ENCODE results near the gene SLC9A9. TPM values are rescaled to one million over a fixed set of nuclear protein-coding genes. Genes with fewer than 3 reads are reported as not detected.
A peak's percentile ranks its signal among the peaks of the same experiment; 100 is the strongest.

Gene SLC9A9
- total RNA-seq, 1 experiment from 2014 or later, result 1.4 TPM

DNA sequence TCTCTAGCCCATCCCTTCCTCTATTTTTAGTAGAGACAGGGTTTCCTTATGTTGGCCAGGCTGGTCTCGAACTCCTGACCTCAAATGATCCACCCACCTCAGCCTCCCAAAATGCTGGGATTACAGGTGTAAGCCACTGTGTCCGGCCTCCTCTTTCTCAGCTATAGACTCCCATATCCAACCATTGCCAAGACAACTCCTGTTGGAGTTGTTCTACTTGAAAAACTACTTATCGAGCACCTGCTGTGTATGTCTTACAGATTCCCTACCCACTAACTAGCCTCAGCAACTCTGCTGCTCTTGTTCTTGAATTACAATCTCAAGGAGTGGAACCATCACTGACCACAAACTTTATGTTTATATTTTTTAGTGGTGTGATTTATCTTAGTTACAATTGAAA is 186.6 kb downstream of the SLC9A9 start:
- ChIA-PET POLR2A (ENCODE audit: low non-redundant PET) (no interaction called here), CTCF (no interaction called here)
- Histone ChIP-seq H3K27ac (ENCODE audit: low read depth, low read length, poor library complexity, severe bottlenecking) (no peak overlapping the region), H3K27me3 (replicated peaks; ENCODE audit: insufficient read depth, low read depth, low read length, poor library complexity) (no peaks in the 10 kb centered on the region), H3K9me3 (ENCODE audit: low read depth, low read length, poor library complexity, severe bottlenecking) (no peaks in the 10 kb centered on the region), H3K36me3 (ENCODE audit: insufficient read depth, low read length, poor library complexity, severe bottlenecking) (no peaks in the 10 kb centered on the region), H3K4me3 (ENCODE audit: low read depth, low read length, poor library complexity, severe bottlenecking) (no peak overlapping the region), H3K4me1 (ENCODE audit: insufficient read depth, low read length, poor library complexity, severe bottlenecking) (no peaks in the 10 kb centered on the region)
- intact Hi-C loops (cut with micrococcal nuclease; ENCODE audit: unreplicated experiment), result no loop called here
- no TSS peak for BruUV-seq (replicated peaks)
- no peak for DNase-seq (ENCODE audit: low spot score)
- no peak for TF ChIP-seq EZH2 (IDR thresholded peaks at IDR 0.05; ENCODE audit: borderline replicate concordance, low read depth, low read length, poor library complexity, severe bottlenecking)
- TF ChIP-seq, protein P1, sequence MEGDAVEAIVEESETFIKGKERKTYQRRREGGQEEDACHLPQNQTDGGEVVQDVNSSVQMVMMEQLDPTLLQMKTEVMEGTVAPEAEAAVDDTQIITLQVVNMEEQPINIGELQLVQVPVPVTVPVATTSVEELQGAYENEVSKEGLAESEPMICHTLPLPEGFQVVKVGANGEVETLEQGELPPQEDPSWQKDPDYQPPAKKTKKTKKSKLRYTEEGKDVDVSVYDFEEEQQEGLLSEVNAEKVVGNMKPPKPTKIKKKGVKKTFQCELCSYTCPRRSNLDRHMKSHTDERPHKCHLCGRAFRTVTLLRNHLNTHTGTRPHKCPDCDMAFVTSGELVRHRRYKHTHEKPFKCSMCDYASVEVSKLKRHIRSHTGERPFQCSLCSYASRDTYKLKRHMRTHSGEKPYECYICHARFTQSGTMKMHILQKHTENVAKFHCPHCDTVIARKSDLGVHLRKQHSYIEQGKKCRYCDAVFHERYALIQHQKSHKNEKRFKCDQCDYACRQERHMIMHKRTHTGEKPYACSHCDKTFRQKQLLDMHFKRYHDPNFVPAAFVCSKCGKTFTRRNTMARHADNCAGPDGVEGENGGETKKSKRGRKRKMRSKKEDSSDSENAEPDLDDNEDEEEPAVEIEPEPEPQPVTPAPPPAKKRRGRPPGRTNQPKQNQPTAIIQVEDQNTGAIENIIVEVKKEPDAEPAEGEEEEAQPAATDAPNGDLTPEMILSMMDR (conservative IDR thresholded peaks at IDR 0.05; ENCODE audit: low read depth, low read length), result no peak

DNA sequence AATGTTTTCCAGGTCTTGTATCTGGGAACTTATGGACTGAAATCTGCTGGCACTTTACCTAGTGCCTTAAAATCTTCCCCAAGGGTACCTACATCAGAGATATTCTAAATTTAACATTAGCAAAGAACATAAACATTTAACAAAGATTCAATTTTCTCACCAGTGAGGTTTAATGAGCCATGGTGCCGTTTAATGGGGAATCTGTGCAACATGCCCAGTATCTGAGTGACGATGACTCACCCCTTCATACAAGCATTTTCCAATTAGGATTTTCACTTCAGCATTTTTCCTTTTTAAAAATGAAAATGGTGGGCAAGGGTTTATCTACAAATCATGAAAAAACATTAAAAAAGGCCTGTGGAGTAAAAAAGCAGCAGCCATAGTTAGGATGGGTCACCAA is 189.4 kb downstream of the SLC9A9 start:
- no TSS peak for BruUV-seq (replicated peaks)
- no peaks in the 10 kb centered on the region for H3K36me3 ChIP-seq (ENCODE audit: insufficient read depth, low read length, poor library complexity, severe bottlenecking)
- H3K4me1 ChIP-seq (ENCODE audit: insufficient read depth, low read length, poor library complexity, severe bottlenecking), result no peaks in the 10 kb centered on the region
- H3K27me3 ChIP-seq (replicated peaks; ENCODE audit: insufficient read depth, low read depth, low read length, poor library complexity), result no peaks in the 10 kb centered on the region
- TF ChIP-seq EZH2 (IDR thresholded peaks at IDR 0.05; ENCODE audit: borderline replicate concordance, low read depth, low read length, poor library complexity, severe bottlenecking), result no peak
- TF ChIP-seq, protein P1 (conservative IDR thresholded peaks at IDR 0.05; ENCODE audit: low read depth, low read length), result no peak
- no peak overlapping the region for H3K4me3 ChIP-seq (ENCODE audit: low read depth, low read length, poor library complexity, severe bottlenecking)
- no peak overlapping the region for H3K27ac ChIP-seq (ENCODE audit: low read depth, low read length, poor library complexity, severe bottlenecking)
- no peaks in the 10 kb centered on the region for H3K9me3 ChIP-seq (ENCODE audit: low read depth, low read length, poor library complexity, severe bottlenecking)
- intact Hi-C loops (cut with micrococcal nuclease; ENCODE audit: unreplicated experiment), result no loop called here
- peak; percentile 25 for DNase-seq (ENCODE audit: low spot score)
- CTCF ChIA-PET, result interaction anchor here (1.4 kb wide), 1 partner anchor 16 kb away, joined by 3 read pairs; no protein-coding TSS in a partner anchor
- POLR2A ChIA-PET (ENCODE audit: low non-redundant PET), result no interaction called here

DNA sequence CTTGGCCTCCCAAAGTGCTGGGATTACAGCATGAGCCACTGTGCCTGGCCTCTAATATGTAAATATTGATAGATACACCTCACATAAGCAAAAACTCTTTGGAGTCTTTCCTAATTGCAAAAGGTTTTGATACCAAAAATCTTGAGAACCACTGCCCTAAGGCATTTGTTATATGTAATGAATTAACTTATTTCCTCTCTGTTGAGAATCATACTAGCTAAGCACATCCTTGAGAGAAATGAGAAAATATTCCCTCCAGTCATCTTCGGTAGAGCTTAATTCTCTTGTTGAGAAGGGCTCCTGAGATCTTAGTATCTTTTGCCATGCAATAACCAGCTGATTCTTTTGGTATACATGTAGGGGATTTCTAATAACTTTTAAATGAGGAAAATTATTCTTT is 190.2 kb downstream of the SLC9A9 start:
- no peaks in the 10 kb centered on the region for H3K4me1 ChIP-seq (ENCODE audit: insufficient read depth, low read length, poor library complexity, severe bottlenecking)
- no peak overlapping the region for H3K4me3 ChIP-seq (ENCODE audit: low read depth, low read length, poor library complexity, severe bottlenecking)
- ChIA-PET CTCF (no interaction called here), POLR2A (ENCODE audit: low non-redundant PET) (no interaction called here)
- no peak for TF ChIP-seq EZH2 (IDR thresholded peaks at IDR 0.05; ENCODE audit: borderline replicate concordance, low read depth, low read length, poor library complexity, severe bottlenecking)
- TF ChIP-seq, protein P1 (conservative IDR thresholded peaks at IDR 0.05; ENCODE audit: low read depth, low read length), result no peak
- DNase-seq (ENCODE audit: low spot score), result no peak
- no peaks in the 10 kb centered on the region for H3K27me3 ChIP-seq (replicated peaks; ENCODE audit: insufficient read depth, low read depth, low read length, poor library complexity)
- BruUV-seq (replicated peaks), result no TSS peak
- H3K9me3 ChIP-seq (ENCODE audit: low read depth, low read length, poor library complexity, severe bottlenecking), result no peaks in the 10 kb centered on the region
- intact Hi-C loops (cut with micrococcal nuclease; ENCODE audit: unreplicated experiment), result no loop called here
- H3K27ac ChIP-seq (ENCODE audit: low read depth, low read length, poor library complexity, severe bottlenecking), result no peak overlapping the region
- H3K36me3 ChIP-seq (ENCODE audit: insufficient read depth, low read length, poor library complexity, severe bottlenecking), result no peaks in the 10 kb centered on the region
